HG03521 (cell line): Measurements from ENCODE around the gene HPSE2.
"Not testable (repeated sequence)": the region's sequence is repeated elsewhere in the genome, so short reads cannot be mapped to it uniquely, and the experiment has no call there.

ENCODE experiments used
- ATAC-seq: cut with Tn5 transposase; IDR thresholded peaks from one replicate; pipeline ENCODE4 v1.9.1; 2021; ENCODE audit warnings: mild to moderate bottlenecking, moderate library complexity; ENCODE audit not compliant: unreplicated experiment

Gene HPSE2

GRCh38 chr10:99170116-99170675 lies 65.5 kb downstream of the HPSE2 start:
- no peak for ATAC-seq

GRCh38 chr10:99161165-99161564 lies 74.5 kb downstream of the HPSE2 start:
- ATAC-seq: no peak

- ATAC-seq: no peak
Measured at GRCh38 chr10:99143651-99144050, 92.0 kb downstream of the HPSE2 start.

- no peak for ATAC-seq
Measured at GRCh38 chr10:99143011-99143410, 92.6 kb downstream of the HPSE2 start.

- ATAC-seq: not testable (repeated sequence)
Measured at GRCh38 chr10:99132897-99133296, 102.8 kb downstream of the HPSE2 start.

- ATAC-seq: no peak
Measured at GRCh38 chr10:99125879-99126278, 109.8 kb downstream of the HPSE2 start.

- ATAC-seq: no peak
Measured at GRCh38 chr10:99124376-99124775, 111.3 kb downstream of the HPSE2 start.

- ATAC-seq: no peak
Measured at GRCh38 chr10:99123851-99124250, 111.8 kb downstream of the HPSE2 start.

- no peak for ATAC-seq
Measured at GRCh38 chr10:99123336-99123735, 112.3 kb downstream of the HPSE2 start.

- ATAC-seq: no peak
Measured at GRCh38 chr10:99119258-99119748, 116.3 kb downstream of the HPSE2 start.

- no peak for ATAC-seq
Measured at GRCh38 chr10:99115703-99116102, 119.9 kb downstream of the HPSE2 start.

GRCh38 chr10:99085358-99085757 lies 150.3 kb downstream of the HPSE2 start:
- ATAC-seq: no peak

GRCh38 chr10:99084161-99084560 lies 151.5 kb downstream of the HPSE2 start:
- ATAC-seq: no peak

GRCh38 chr10:99080275-99080945 lies 155.2 kb downstream of the HPSE2 start:
- ATAC-seq: no peak

- no peak for ATAC-seq
Measured at GRCh38 chr10:99062591-99062990, 173.1 kb downstream of the HPSE2 start.

GRCh38 chr10:99058762-99059161 lies 176.9 kb downstream of the HPSE2 start:
- ATAC-seq: no peak

GRCh38 chr10:99057936-99058690 lies 177.5 kb downstream of the HPSE2 start:
- ATAC-seq: no peak

GRCh38 chr10:99045671-99046070 lies 190.0 kb downstream of the HPSE2 start:
- no peak for ATAC-seq

- no peak for ATAC-seq
Measured at GRCh38 chr10:99042051-99042771, 193.4 kb downstream of the HPSE2 start.

GRCh38 chr10:99041468-99041867 lies 194.2 kb downstream of the HPSE2 start:
- no peak for ATAC-seq

GRCh38 chr10:99013885-99014284 lies 221.8 kb downstream of the HPSE2 start:
- ATAC-seq: no peak
